ENCODE measurements around the gene COP1.

COP1 gene

DNA sequence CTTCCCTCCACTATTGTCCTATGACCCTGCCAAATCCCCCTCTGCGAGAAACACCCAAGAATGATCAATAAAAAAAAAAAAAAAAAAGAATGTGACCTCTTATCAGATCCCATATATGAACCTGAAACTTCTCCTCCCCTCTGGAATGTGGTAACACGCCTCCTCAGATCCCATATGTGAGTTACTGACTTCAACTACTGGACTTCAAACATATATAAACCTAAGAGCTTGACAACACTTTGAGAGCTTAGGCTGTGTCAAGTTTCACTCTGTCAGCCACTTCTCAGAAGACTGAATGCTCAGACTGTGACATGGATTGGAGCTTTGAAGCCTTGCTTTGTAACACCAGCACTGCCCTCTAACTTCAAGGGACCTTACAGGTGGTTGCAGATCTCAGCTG lies 148.4 kb downstream of the COP1 start:
- in situ Hi-C loops (cut with HindIII; ENCODE audit: low sequenced_read_pairs), result no loop called here
- DNase-seq (ENCODE audit: low read depth), result no peak
- TF ChIP-seq, protein P1, sequence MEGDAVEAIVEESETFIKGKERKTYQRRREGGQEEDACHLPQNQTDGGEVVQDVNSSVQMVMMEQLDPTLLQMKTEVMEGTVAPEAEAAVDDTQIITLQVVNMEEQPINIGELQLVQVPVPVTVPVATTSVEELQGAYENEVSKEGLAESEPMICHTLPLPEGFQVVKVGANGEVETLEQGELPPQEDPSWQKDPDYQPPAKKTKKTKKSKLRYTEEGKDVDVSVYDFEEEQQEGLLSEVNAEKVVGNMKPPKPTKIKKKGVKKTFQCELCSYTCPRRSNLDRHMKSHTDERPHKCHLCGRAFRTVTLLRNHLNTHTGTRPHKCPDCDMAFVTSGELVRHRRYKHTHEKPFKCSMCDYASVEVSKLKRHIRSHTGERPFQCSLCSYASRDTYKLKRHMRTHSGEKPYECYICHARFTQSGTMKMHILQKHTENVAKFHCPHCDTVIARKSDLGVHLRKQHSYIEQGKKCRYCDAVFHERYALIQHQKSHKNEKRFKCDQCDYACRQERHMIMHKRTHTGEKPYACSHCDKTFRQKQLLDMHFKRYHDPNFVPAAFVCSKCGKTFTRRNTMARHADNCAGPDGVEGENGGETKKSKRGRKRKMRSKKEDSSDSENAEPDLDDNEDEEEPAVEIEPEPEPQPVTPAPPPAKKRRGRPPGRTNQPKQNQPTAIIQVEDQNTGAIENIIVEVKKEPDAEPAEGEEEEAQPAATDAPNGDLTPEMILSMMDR (IDR thresholded peaks at IDR 0.05; ENCODE audit: low read depth, low read length, missing control alignments), result no peak
- no peak overlapping the region for H3K4me3 ChIP-seq (ENCODE audit: low read depth, low read length)

DNA sequence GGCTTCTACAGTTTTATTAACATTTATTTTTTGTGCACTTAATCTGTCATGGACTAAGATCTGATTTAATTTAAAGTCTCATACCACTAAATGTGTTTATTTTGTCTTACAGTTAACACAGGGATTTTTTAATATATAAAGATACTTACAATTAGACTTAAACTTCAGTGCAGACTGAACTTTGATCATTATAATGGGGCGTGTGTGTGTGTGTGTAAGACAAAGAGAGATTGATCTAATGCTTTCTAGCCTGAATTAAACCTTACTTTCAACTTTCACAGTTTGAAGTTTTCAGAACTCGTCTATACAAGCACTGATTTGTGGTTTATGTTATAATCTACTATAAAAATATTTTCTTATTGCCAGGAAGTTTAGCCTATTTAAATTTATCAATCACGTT lies 150.8 kb downstream of the COP1 start:
- TF ChIP-seq, protein P1 (IDR thresholded peaks at IDR 0.05; ENCODE audit: low read depth, low read length, missing control alignments), result no peak
- H3K4me3 ChIP-seq (ENCODE audit: low read depth, low read length), result no peak overlapping the region
- no peak for DNase-seq (ENCODE audit: low read depth)
- in situ Hi-C loops (cut with HindIII; ENCODE audit: low sequenced_read_pairs), result no loop called here

DNA sequence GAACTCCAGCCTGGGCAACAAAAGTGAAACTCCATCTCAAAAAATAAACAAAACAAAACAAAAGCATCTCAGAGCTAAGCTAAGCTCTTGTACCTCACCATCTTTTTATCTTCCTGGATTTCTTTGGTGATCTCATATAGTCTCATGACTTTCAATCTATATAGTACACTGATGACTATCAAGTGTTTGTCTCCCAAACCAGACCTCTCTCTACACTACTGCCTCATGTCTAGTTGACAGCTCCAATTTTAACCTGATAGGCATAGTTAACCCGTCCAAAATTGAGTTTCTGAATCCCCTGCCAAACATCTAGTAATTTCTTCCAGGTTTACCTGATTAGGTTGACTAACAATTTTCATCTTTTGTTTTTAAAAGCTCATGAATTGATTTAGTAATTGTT lies 151.7 kb downstream of the COP1 start:
- DNase-seq (ENCODE audit: low read depth), result no peak
- H3K4me3 ChIP-seq (ENCODE audit: low read depth, low read length), result no peak overlapping the region
- in situ Hi-C loops (cut with HindIII; ENCODE audit: low sequenced_read_pairs), result no loop called here
- TF ChIP-seq, protein P1 (IDR thresholded peaks at IDR 0.05; ENCODE audit: low read depth, low read length, missing control alignments), result no peak

DNA sequence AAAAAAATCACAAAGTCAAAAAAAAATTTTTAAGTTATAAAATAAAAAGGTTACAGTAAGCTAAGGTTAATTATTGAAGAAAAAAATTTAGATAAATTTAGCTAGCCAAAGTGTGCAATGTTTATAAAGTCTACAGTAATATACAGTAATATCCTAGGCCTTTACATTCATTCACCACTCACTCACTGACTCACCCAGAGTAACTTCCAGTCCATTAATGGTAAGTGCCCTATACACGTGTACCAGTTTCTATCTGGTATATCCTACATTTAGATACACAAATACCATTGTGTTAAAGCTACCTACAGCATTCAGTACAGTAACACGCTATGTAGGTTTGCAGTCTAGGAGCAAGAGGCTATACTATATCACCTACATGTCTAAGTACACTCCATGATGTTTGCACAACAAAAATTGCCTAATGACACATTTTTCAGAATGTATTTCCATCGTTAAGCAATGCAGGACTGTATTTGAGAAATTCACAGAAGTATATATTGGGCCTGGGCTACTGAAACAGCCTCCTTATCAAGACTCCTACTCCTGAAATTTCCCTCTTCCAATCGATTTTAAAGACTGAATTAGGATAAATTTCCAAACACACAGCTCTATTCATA lies 155.1 kb downstream of the COP1 start:
- no peak for DNase-seq (ENCODE audit: low read depth)
- TF ChIP-seq, protein P1 (IDR thresholded peaks at IDR 0.05; ENCODE audit: low read depth, low read length, missing control alignments), result no peak
- H3K4me3 ChIP-seq (ENCODE audit: low read depth, low read length), result no peak overlapping the region
- in situ Hi-C loops (cut with HindIII; ENCODE audit: low sequenced_read_pairs), result no loop called here

DNA sequence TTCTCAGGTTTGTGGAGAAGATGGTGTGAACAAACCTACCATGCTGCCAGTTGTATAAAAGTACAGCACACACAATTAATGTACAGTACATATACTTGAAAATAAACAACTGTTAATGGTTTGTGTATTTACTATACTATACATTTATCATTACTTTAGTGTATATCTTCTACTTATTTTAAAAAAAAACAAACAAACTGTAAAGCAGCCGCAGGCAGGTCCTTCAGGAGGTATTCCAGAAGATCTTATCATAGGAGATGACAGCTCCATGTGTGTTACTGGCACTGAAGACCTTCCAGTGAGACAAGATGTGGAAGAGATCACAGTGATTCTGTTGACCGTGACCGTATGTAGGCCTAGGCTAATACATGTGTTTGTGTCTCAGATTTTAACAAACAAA lies 155.7 kb downstream of the COP1 start:
- TF ChIP-seq, protein P1 (IDR thresholded peaks at IDR 0.05; ENCODE audit: low read depth, low read length, missing control alignments), result no peak
- in situ Hi-C loops (cut with HindIII; ENCODE audit: low sequenced_read_pairs), result no loop called here
- no peak overlapping the region for H3K4me3 ChIP-seq (ENCODE audit: low read depth, low read length)
- no peak for DNase-seq (ENCODE audit: low read depth)

DNA sequence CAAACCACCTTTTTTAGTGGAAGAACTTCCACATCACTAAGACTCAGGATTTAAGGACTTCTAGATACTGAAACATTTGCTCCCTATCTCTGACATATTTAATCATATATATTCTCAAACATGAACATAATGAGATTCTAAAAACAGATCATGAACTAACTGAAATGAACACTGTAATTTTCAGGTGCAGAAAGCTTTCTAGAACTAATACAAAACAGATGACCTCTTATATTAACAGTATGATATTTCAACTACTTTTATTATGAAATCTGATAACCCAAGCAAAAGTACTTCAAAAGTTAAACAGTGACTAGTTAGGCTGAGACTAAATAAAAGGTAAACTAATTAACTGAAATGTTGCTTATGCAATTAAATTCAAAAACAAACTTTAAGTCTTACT lies 157.5 kb downstream of the COP1 start:
- TF ChIP-seq, protein P1 (IDR thresholded peaks at IDR 0.05; ENCODE audit: low read depth, low read length, missing control alignments), result no peak
- H3K4me3 ChIP-seq (ENCODE audit: low read depth, low read length), result no peak overlapping the region
- in situ Hi-C loops (cut with HindIII; ENCODE audit: low sequenced_read_pairs), result no loop called here
- DNase-seq (ENCODE audit: low read depth), result no peak

All from astrocyte of the cerebellum (primary cell).